Measurements from ENCODE around the gene LPP.

DNA sequence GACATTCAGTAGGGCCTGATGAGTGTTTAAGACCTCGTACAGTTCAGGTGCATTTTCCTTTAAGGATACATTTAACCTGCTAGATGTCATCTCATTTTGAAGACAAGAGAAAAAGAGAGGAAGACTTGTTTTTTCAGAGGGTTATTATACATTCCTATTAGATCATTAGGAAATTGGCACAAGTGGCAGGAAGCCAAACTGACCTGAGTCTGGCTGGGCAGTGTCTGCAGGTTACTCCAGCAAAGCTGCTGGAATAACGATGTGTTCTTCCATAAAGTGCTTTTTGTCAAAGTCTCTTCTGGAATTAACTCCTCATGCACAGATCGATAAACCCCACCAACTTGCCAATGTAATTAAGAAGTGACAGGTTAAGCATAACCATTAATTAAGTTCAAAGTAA lies 621.5 kb downstream of the LPP start:
- TF ChIP-seq, protein P1, sequence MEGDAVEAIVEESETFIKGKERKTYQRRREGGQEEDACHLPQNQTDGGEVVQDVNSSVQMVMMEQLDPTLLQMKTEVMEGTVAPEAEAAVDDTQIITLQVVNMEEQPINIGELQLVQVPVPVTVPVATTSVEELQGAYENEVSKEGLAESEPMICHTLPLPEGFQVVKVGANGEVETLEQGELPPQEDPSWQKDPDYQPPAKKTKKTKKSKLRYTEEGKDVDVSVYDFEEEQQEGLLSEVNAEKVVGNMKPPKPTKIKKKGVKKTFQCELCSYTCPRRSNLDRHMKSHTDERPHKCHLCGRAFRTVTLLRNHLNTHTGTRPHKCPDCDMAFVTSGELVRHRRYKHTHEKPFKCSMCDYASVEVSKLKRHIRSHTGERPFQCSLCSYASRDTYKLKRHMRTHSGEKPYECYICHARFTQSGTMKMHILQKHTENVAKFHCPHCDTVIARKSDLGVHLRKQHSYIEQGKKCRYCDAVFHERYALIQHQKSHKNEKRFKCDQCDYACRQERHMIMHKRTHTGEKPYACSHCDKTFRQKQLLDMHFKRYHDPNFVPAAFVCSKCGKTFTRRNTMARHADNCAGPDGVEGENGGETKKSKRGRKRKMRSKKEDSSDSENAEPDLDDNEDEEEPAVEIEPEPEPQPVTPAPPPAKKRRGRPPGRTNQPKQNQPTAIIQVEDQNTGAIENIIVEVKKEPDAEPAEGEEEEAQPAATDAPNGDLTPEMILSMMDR (IDR thresholded peaks at IDR 0.05): no peak
- TF ChIP-seq EZH2 (IDR thresholded peaks at IDR 0.05; ENCODE audit: borderline replicate concordance, insufficient read depth, low read depth, low read length, poor library complexity, severe bottlenecking): no peak
